A673 (cell line): ENCODE data around the gene CSPG4.

Experiments used
- EZH2 ChIP-seq: fragments of 200-600 bp; sonication (generic); IDR thresholded peaks from 2 replicates; pipeline ENCODE4 v1.6.1; 2017; ENCODE audit warnings: borderline replicate concordance, low read depth, mild to moderate bottlenecking, mixed read lengths, antibody characterized with exemption, low read length; ENCODE audit not compliant: poor library complexity, severe bottlenecking
- TF ChIP-seq, protein P1 (sequence below): fragments of 300-800, 200-600 bp; sonication (generic); conservative IDR thresholded peaks from 2 replicates; pipeline ENCODE4 v1.5.1; 2017; ENCODE audit warnings: low read depth, mild to moderate bottlenecking, antibody characterized with exemption, low read length, moderate library complexity, mixed read lengths

DNA sequence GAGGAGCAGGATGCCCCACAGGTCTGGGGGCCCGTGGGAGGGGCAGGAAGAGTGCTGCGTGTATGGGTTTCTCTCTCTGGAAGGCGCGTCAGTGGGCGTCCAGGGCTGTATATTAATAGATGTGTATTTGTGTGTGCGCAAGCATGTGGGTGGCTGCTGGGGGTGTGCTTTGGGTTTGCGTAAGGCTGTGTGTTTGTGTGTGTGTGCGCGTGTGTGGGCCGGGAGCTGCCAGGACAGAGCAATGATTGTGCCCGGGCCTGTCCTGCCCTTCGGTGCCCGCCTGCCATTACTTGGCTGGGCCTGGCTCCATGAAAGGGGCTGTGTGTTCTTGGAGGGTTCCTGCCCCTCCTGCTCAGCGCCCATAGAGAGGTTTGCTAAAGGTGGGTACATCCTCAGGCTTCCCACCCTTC lies 16.3 kb downstream of the CSPG4 start:
- TF ChIP-seq, protein P1, sequence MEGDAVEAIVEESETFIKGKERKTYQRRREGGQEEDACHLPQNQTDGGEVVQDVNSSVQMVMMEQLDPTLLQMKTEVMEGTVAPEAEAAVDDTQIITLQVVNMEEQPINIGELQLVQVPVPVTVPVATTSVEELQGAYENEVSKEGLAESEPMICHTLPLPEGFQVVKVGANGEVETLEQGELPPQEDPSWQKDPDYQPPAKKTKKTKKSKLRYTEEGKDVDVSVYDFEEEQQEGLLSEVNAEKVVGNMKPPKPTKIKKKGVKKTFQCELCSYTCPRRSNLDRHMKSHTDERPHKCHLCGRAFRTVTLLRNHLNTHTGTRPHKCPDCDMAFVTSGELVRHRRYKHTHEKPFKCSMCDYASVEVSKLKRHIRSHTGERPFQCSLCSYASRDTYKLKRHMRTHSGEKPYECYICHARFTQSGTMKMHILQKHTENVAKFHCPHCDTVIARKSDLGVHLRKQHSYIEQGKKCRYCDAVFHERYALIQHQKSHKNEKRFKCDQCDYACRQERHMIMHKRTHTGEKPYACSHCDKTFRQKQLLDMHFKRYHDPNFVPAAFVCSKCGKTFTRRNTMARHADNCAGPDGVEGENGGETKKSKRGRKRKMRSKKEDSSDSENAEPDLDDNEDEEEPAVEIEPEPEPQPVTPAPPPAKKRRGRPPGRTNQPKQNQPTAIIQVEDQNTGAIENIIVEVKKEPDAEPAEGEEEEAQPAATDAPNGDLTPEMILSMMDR: no peak
- no peak for TF ChIP-seq EZH2
